K562 (cell line): Measurements from ENCODE around the gene SND1. TPM values are rescaled to one million over a fixed set of nuclear protein-coding genes. Genes with fewer than 3 reads are reported as not detected.

Experiments used
- CEBPZ ChIP-seq: fragments of 150-350 bp; IDR thresholded peaks from 2 replicates; pipeline ENCODE4 v1.6.1; 2014; ENCODE audit warnings: low read depth, mild to moderate bottlenecking, low read length, borderline replicate concordance
- E2F4 ChIP-seq: sonication (generic); formaldehyde crosslinking; IDR thresholded peaks from 2 replicates; pipeline ENCODE4 v1.8.0; 2022; ENCODE audit warnings: mild to moderate bottlenecking, low read depth, missing genetic modification reagents
- FOXJ3 ChIP-seq: sonication (generic); formaldehyde crosslinking; IDR thresholded peaks from 2 replicates; pipeline ENCODE4 v1.4.0; 2020; ENCODE audit warnings: mild to moderate bottlenecking, missing genetic modification reagents
- RB1 ChIP-seq: fragments of 450-650 bp; IDR thresholded peaks from 2 replicates; pipeline ENCODE4 v1.6.1; 2017; ENCODE audit warnings: low read depth, mild to moderate bottlenecking
- SMAD2 ChIP-seq: fragments of 150-350 bp; IDR thresholded peaks from 2 replicates; pipeline ENCODE4 v1.6.1; 2014; ENCODE audit warnings: low read depth, mild to moderate bottlenecking, low read length
- SNRNP70 ChIP-seq: fragments of 200-400 bp; formaldehyde crosslinking; optimal IDR thresholded peaks from 2 replicates; pipeline ENCODE3; 2017; ENCODE audit warnings: low read depth, low read length
- TCFL5 ChIP-seq: fragments of 250-450 bp; sonication (Bioruptor Pico); conservative IDR thresholded peaks from 2 replicates; pipeline ENCODE4 v1.6.1; 2021; ENCODE audit warnings: mild to moderate bottlenecking, moderate library complexity, matching md5 sums
- THAP12 ChIP-seq: fragments of 250-450 bp; sonication (Bioruptor Pico); IDR thresholded peaks from 2 replicates; pipeline ENCODE4 v1.9.0; 2021; ENCODE audit warnings: mild to moderate bottlenecking, inconsistent platforms
- ZBED1 ChIP-seq: IDR thresholded peaks from 2 replicates; pipeline ENCODE4 v1.6.1; 2014
- ZFPM2 ChIP-seq: fragments of 250-450 bp; sonication (Bioruptor Pico); IDR thresholded peaks from 2 replicates; pipeline ENCODE4 v1.5.1; 2022; ENCODE audit warnings: mild to moderate bottlenecking
- ZNF175 ChIP-seq: fragments of 200-800 bp; sonication (Bioruptor generic); IDR thresholded peaks from 2 replicates; pipeline ENCODE4 v1.6.1; 2016; ENCODE audit warnings: low read depth, mild to moderate bottlenecking, missing genetic modification characterization, missing compliant biosample characterization
- ZNF668 ChIP-seq: fragments of 250-450 bp; sonication (Bioruptor Pico); IDR thresholded peaks from 2 replicates; pipeline ENCODE4 v1.8.0; 2022; ENCODE audit warnings: mild to moderate bottlenecking, inconsistent platforms
- ZNF778 ChIP-seq: fragments of 450-650 bp; formaldehyde crosslinking; IDR thresholded peaks from 2 replicates; pipeline ENCODE4 v1.4.0; 2020; ENCODE audit warnings: mild to moderate bottlenecking, moderate library complexity
- polyA plus RNA-seq, 8 experiments: library from polyadenylated mRNA; depleted of rRNA in 4 of 8; stranded (reverse) in 5 of 8; unstranded in 3 of 8; fragments of >200 nt; fragmentation: Nextera tagmentation in 2 of 8; fragmentation: Illumina TruSeq in 1 of 8; extraction: Ambion mirVana in 2 of 8; extraction: Trizol in 1 of 8; gene quantifications; 2 replicates each; pipeline versions ENCODE4 v1.2.1 to v1.2.3, GENCODE V29; 2011 to 2014; ENCODE audit warnings: inconsistent platforms in 1 of 8, missing spikeins in 1 of 8
- total RNA-seq, 7 experiments: library from RNA; depleted of rRNA in 6 of 7; stranded (reverse); fragments of >200 nt in 6 of 7; fragmentation: Illumina TruSeq in 2 of 7; extraction: Trizol in 2 of 7; gene quantifications; 2 replicates each; pipeline versions ENCODE4 v1.2.1 to v1.2.3, GENCODE V29; 2011 to 2021; ENCODE audit warnings: low replicate concordance in 1 of 7

Gene SND1
- total and polyA plus RNA-seq, 9 of the 15 experiments (the other 6 are each of a cell fraction or from before 2014, with no cell fraction given) = 46.5 to 307 (median 191) TPM

GRCh38 chr7:127838816-127839415 lies 186.9 kb downstream of the SND1 start (continued):
- no peak for TF ChIP-seq CEBPZ
- TF ChIP-seq ZBED1 = no peak
- 0 out of 2 replicates have a peak, but pooled peaks have one; percentile 6 for TF ChIP-seq RB1
- no peak for TF ChIP-seq THAP12 (CRISPR knock-in tag)
- no peak for TF ChIP-seq SNRNP70
- TF ChIP-seq ZNF668 (CRISPR knock-in tag) = no peak
- no peak for TF ChIP-seq FOXJ3 (CRISPR knock-in tag)
- no peak for TF ChIP-seq E2F4 (CRISPR knock-in tag)
- no peak for TF ChIP-seq ZNF778
- TF ChIP-seq ZFPM2 (CRISPR knock-in tag) = no peak
- no peak for TF ChIP-seq SMAD2
- no peak for TF ChIP-seq ZNF175 (CRISPR knock-in tag)
- TF ChIP-seq TCFL5 (CRISPR knock-in tag) = no peak
